ENCODE data around the gene CNN3.

- TF ChIP-seq CTCF (IDR thresholded peaks at IDR 0.05) (no peak), POLR2AphosphoS5 (IDR thresholded peaks at IDR 0.05) (no peak), POLR2A (IDR thresholded peaks at IDR 0.05) (no peak), EP300 (IDR thresholded peaks at IDR 0.05; ENCODE audit: low read depth) (no peak)
Observed at GRCh38 chr1:94936861-94937620, 10.1 kb upstream of the CNN3 start.

Data from transverse colon (tissue), 4 donors.